ENCODE data around the gene MARVELD3.
"Not testable (repeated sequence)": the region's sequence is repeated elsewhere in the genome, so short reads cannot be mapped to it uniquely, and the experiment has no call there.

- TF ChIP-seq, protein P1, sequence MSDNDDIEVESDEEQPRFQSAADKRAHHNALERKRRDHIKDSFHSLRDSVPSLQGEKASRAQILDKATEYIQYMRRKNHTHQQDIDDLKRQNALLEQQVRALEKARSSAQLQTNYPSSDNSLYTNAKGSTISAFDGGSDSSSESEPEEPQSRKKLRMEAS (IDR thresholded peaks at IDR 0.05; ENCODE audit: low read depth): not testable (repeated sequence)
- not testable (repeated sequence) for TF ChIP-seq CTCF (IDR thresholded peaks at IDR 0.05); REST (IDR thresholded peaks at IDR 0.05; ENCODE audit: low read depth, low read length); EP300 (IDR thresholded peaks at IDR 0.05; ENCODE audit: borderline replicate concordance in 1 of 2, low read depth in 1 of 2, low read length in 1 of 2); TAF1 (IDR thresholded peaks at IDR 0.05; ENCODE audit: borderline replicate concordance, low read depth, low read length)
Observed at GRCh38 chr16:71614956-71615355, 11.0 kb upstream of the MARVELD3 start.

All from SK-N-SH (cell line).